Left lung (tissue), 10 donors: ENCODE data around the gene XPO4. TPM values are rescaled to one million over a fixed set of nuclear protein-coding genes. Genes with fewer than 3 reads are reported as not detected.

ENCODE experiments used
- ATAC-seq: fragments of 200-7000 bp; cut with Tn5 transposase; one replicate; pipeline ENCODE4 v1.9.1; 2020; ENCODE audit warnings: moderate library complexity
- DNase-seq, 4 donors: peaks; one replicate each; pipeline ENCODE4 v3.0.0-alpha.2; 2013 to 2020
- H3K27ac ChIP-seq, 2 donors: fragments of 200-600 bp; sonication (generic) in 1 of 2; one replicate each; pipeline versions ENCODE4 v1.5.0 to v1.8.0; 2020 to 2021
- H3K27me3 ChIP-seq, 2 donors: fragments of 200-600 bp; sonication (generic) in 1 of 2; one replicate each; pipeline versions ENCODE4 v1.5.0 to v1.8.0; 2020 to 2021
- H3K36me3 ChIP-seq, 2 donors: fragments of 200-600 bp; sonication (generic) in 1 of 2; one replicate each; pipeline versions ENCODE4 v1.5.0 to v1.8.0; 2020 to 2021
- H3K4me1 ChIP-seq, 2 donors: fragments of 200-600 bp; one replicate each; pipeline ENCODE4 v1.8.0; 2021
- H3K4me3 ChIP-seq, 2 donors: fragments of 200-600 bp; sonication (generic) in 1 of 2; one replicate each; pipeline versions ENCODE4 v1.5.0 to v1.8.0; 2020 to 2021; ENCODE audit warnings: mild to moderate bottlenecking in 1 of 2
- H3K9me3 ChIP-seq, 2 donors: fragments of 200-600 bp; sonication (generic) in 1 of 2; one replicate each; pipeline versions ENCODE4 v1.5.0 to v1.8.0; 2020 to 2021
- CTCF ChIP-seq, 2 donors: fragments of 200-600 bp; sonication (generic) in 1 of 2; IDR thresholded peaks; one replicate each; pipeline versions ENCODE4 v1.5.0 to v1.8.0; 2021; ENCODE audit warnings: antibody characterized with exemption in 2 of 2
- intact Hi-C, 2 donors: fragments of 100-400 bp; cut with DNase I; formaldehyde crosslinking; loops; one replicate each; pipeline versions ENCODE4 v1.11.2 to v1.14.2; 2022
- polyA plus RNA-seq, 6 donors: library from polyadenylated mRNA; unstranded; fragments of 120-200 nt; gene quantifications; one replicate each; pipeline ENCODE4 v1.2.1, GENCODE V29; 2013; ENCODE audit not compliant: insufficient read length in 6 of 6
- total RNA-seq, 2 donors: library from RNA; stranded (reverse); fragmentation: NEBNext Ultra II Directional; extraction: Animal tissue kit (Norgen Biotek cat#: 25700); gene quantifications; one replicate each; pipeline ENCODE4 v1.2.1, GENCODE V29; 2021
- donor health status: DM: no; HTN: yes; CAD: no.
- donor health status: DM: no; HTN: no; CAD: no.

Gene XPO4
- total and polyA plus RNA-seq, 8 donors: 18.3 to 24.8 (median 19.4) TPM

- Histone ChIP-seq H3K27me3 (no peaks in the 10 kb centered on the region), H3K27ac (no peak overlapping the region), H3K4me3 (no peak overlapping the region), H3K4me1 (no peaks in the 10 kb centered on the region), H3K9me3 (no peaks in the 10 kb centered on the region), H3K36me3 (peaks cover 0 to 33% of the 10 kb centered on the region in 2 donors)
- ATAC-seq (no peak), DNase-seq (no peak)
- intact Hi-C loops: no loop called here
- no peak for TF ChIP-seq CTCF (IDR thresholded peaks at IDR 0.05)
Measured at GRCh38 chr13:20803180-20803965, 99.2 kb downstream of the XPO4 start.

- Histone ChIP-seq H3K36me3 (peaks cover 0 to 23% of the 10 kb centered on the region in 2 donors), H3K9me3 (no peaks in the 10 kb centered on the region), H3K27ac (no peak overlapping the region), H3K4me3 (no peak overlapping the region), H3K4me1 (peaks cover 0 to 6% of the 10 kb centered on the region in 2 donors), H3K27me3 (no peaks in the 10 kb centered on the region)
- intact Hi-C loops: no loop called here
- no peak for TF ChIP-seq CTCF (IDR thresholded peaks at IDR 0.05)
- ATAC-seq: no peak
- no peak for DNase-seq
Measured at GRCh38 chr13:20801707-20802106, 100.8 kb downstream of the XPO4 start.

DNA sequence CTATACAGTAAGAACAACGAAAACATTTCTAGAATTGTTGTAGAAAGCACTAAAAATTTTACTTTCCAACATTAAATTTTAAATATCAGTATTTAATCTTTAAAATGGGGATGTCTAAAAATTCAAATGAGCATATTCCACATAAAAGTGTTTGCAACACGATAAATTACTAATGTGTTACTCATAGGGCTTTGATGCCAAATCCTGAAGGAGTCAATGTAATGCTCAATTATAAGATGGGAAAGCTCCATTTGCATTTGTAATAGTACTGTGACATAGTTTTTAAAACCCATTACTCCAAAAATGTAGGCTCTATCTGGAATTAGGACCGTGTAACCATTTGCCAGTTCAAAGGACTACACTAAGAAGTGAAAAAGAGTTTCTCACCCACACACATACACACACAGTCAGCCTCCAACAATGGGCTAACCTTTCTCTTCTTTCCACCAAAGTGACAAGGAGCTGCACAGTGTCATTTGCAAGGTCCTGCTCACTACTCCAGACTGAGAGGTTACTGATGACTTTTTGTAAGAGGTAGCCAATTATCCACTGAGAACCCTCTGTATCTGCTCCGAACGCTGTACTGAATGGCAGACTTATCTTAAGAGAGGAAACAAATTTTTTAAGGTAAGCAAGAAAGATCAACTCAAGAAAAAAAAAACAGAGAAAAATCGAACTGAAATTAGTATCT, 102.7 kb downstream of the XPO4 start:
- no peak overlapping the region for H3K4me3 ChIP-seq
- no peak for TF ChIP-seq CTCF (IDR thresholded peaks at IDR 0.05)
- no peaks in the 10 kb centered on the region for H3K27me3 ChIP-seq
- DNase-seq (no peak), ATAC-seq (no peak)
- no peaks in the 10 kb centered on the region for H3K9me3 ChIP-seq
- intact Hi-C loops: no loop called here
- peaks cover 0 to 6% of the 10 kb centered on the region in 2 donors for H3K4me1 ChIP-seq
- H3K27ac ChIP-seq: no peak overlapping the region
- H3K36me3 ChIP-seq: peaks cover 0 to 33% of the 10 kb centered on the region in 2 donors

DNA sequence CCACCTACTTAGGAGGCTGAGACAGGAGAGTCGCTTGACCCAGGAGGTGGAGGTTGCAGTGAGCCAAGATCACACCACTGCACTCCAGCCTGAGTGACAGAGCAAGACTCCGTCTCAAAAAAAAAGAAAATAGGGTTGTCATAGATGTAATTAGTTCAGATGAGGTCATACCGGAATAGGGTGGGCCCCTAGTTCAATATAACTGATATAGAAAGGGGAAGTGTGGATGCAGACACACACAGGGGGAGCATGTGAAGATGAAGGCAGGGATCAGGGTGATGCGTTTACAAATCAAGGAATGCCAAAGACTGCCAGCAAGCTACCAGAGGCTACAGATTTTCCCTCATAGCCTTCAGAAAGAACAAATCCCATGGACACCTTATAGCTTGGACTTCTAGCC, 104.5 kb downstream of the XPO4 start:
- H3K27ac ChIP-seq: no peak overlapping the region
- DNase-seq (no peak), ATAC-seq (no peak)
- H3K4me1 ChIP-seq: peaks cover 0 to 6% of the 10 kb centered on the region in 2 donors
- no peaks in the 10 kb centered on the region for H3K9me3 ChIP-seq
- H3K36me3 ChIP-seq: peaks cover 0 to 45% of the 10 kb centered on the region in 2 donors
- H3K27me3 ChIP-seq: no peaks in the 10 kb centered on the region
- intact Hi-C loops: no loop called here
- H3K4me3 ChIP-seq: no peak overlapping the region
- TF ChIP-seq CTCF (IDR thresholded peaks at IDR 0.05): no peak

- ATAC-seq (peak; percentile 19), DNase-seq (no peak)
- intact Hi-C loops: no loop called here
- TF ChIP-seq CTCF (IDR thresholded peaks at IDR 0.05): no peak
- Histone ChIP-seq H3K4me3 (no peak overlapping the region), H3K27ac (no peak overlapping the region), H3K9me3 (no peaks in the 10 kb centered on the region), H3K4me1 (peaks cover 0 to 6% of the 10 kb centered on the region in 2 donors), H3K36me3 (peaks cover 0 to 51% of the 10 kb centered on the region in 2 donors), H3K27me3 (no peaks in the 10 kb centered on the region)
Measured at GRCh38 chr13:20796791-20797508, 105.6 kb downstream of the XPO4 start.
